GM12878 (cell line): Measurements from ENCODE around the gene CENPP.

Experiments used
- ASH2L ChIP-seq: fragments of 300-600, 200-600 bp; sonication (generic); IDR thresholded peaks from 2 replicates; pipeline ENCODE4 v1.6.1; 2017; ENCODE audit warnings: low read depth, mild to moderate bottlenecking, borderline replicate concordance
- ATF2 ChIP-seq: IDR thresholded peaks from 2 replicates; pipeline ENCODE4 v1.6.1; 2012; ENCODE audit warnings: low read length, inconsistent platforms
- CHD2 ChIP-seq: IDR thresholded peaks from 2 replicates; pipeline ENCODE4 v1.6.1; 2011; ENCODE audit warnings: low read depth, low read length, improper control_type of control experiment, borderline replicate concordance
- CTCF ChIP-seq, 3 experiments: IDR thresholded peaks in 2 of 3; conservative IDR thresholded peaks in 1 of 3; 2 replicates each; pipeline ENCODE4 v1.5.1; 2011; ENCODE audit warnings: low read depth in 3 of 3, low read length in 3 of 3, mild to moderate bottlenecking in 3 of 3, control low read depth in 2 of 3, moderate library complexity in 2 of 3, inconsistent platforms in 1 of 3, mixed read lengths in 1 of 3; ENCODE audit not compliant: control insufficient read depth in 2 of 3, insufficient read depth in 1 of 3; ENCODE audit errors: extremely low read depth in 1 of 3
- POLR2AphosphoS5 ChIP-seq: IDR thresholded peaks from 2 replicates; pipeline ENCODE4 v1.6.1; 2011; ENCODE audit warnings: mild to moderate bottlenecking, low read length, inconsistent platforms
- RAD21 ChIP-seq: IDR thresholded peaks from 2 replicates; pipeline ENCODE4 v1.6.1; 2011; ENCODE audit warnings: mild to moderate bottlenecking, low read depth, low read length, moderate library complexity; ENCODE audit not compliant: insufficient read depth
- SMAD1 ChIP-seq: fragments of 450-650 bp; IDR thresholded peaks from 2 replicates; pipeline ENCODE4 v1.6.1; 2018; ENCODE audit warnings: mild to moderate bottlenecking, low read depth; ENCODE audit not compliant: partially characterized antibody
- TBL1XR1 ChIP-seq: IDR thresholded peaks from 2 replicates; pipeline ENCODE4 v1.6.1; 2012; ENCODE audit warnings: low read depth, low read length, improper control_type of control experiment
- TCF12 ChIP-seq: IDR thresholded peaks from 2 replicates; pipeline ENCODE4 v1.6.1; 2011; ENCODE audit warnings: low read depth, mild to moderate bottlenecking, low read length

GRCh38 chr9:92637886-92638620 lies 312.3 kb downstream of the CENPP start:
- TF ChIP-seq POLR2AphosphoS5 (no peak), CTCF (IDR thresholded peaks at IDR 0.05 in 2 of 3, conservative IDR thresholded peaks at IDR 0.05 in 1 of 3; ENCODE audit: control insufficient read depth in 2 of 3, extremely low read depth in 1 of 3, insufficient read depth in 1 of 3, low read depth in 3 of 3, low read length in 3 of 3) (no peak), ATF2 (no peak), CHD2 (no peak), ASH2L (no peak), SMAD1 (no peak), RAD21 (no peak), TCF12 (no peak), TBL1XR1 (no peak)
